Left cardiac atrium (tissue), 4 donors: ENCODE measurements around the gene AQP4. TPM values are rescaled to one million over a fixed set of nuclear protein-coding genes. Genes with fewer than 3 reads are reported as not detected.

ENCODE experiments used
- ATAC-seq, 2 donors: fragments of 200-7000 bp; cut with Tn5 transposase; one replicate each; pipeline ENCODE4 v1.9.1; 2020; ENCODE audit warnings: mild to moderate bottlenecking in 2 of 2, moderate library complexity in 2 of 2
- DNase-seq: peaks from one replicate; pipeline ENCODE4 v3.0.0-alpha.2; 2020
- intact Hi-C, 2 donors: fragments of 100-400 bp; cut with DNase I; formaldehyde crosslinking; loops; one replicate each; pipeline versions ENCODE4 v1.14.1 to v1.15.1; 2022 to 2023
- total RNA-seq, 2 donors: library from RNA; stranded (reverse); fragmentation: NEBNext Ultra II Directional; extraction: Animal tissue kit (Norgen Biotek cat#: 25700); gene quantifications; one replicate each; pipeline ENCODE4 v1.2.1, GENCODE V29; 2021
- donor health status: DM: no; HTN: yes; CAD: no.
- donor health status: DM: no; HTN: yes; CAD: no; lungs with severe emphysema.
- donor health status: DM: yes; HTN: yes; CAD: no.
- donor health status: Dilated cardiomyopathy.

The AQP4 gene
- total RNA-seq, 2 donors from 2014 or later: 5.6 to 10.3 TPM

GRCh38 chr18:26854292-26854881 lies 11.1 kb downstream of the AQP4 start:
- intact Hi-C loops: no loop called here
- ATAC-seq: no peak
- DNase-seq: no peak

- ATAC-seq (no peak), DNase-seq (no peak)
- intact Hi-C loops: no loop called here
Measured at GRCh38 chr18:26853401-26853800, 12.1 kb downstream of the AQP4 start.

DNA sequence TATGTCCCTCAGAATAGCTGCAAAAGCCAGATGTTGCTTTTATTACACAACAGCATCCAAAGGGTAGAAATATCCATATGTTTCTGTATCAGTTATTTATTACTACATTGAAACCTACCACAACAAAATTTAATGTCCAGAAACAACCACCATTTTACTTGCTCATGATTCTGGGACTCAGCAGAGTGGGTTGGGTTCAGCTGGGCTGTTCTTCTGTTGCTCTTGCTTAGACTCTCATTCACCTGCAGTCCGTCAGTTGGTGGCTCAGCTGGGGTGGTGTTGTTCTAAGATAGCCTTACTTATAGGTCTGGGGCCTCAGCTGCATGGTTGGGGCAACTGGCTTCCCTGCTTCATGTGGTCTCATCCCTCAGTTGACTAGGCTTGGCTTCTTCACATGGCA lies 21.7 kb downstream of the AQP4 start:
- intact Hi-C loops: no loop called here
- DNase-seq: no peak
- no peak for ATAC-seq

- ATAC-seq (no peak), DNase-seq (no peak)
- intact Hi-C loops: no loop called here
Measured at GRCh38 chr18:26840965-26841364, 24.5 kb downstream of the AQP4 start.

- DNase-seq (no peak), ATAC-seq (no peak)
- intact Hi-C loops: no loop called here
Measured at GRCh38 chr18:26839609-26840008, 25.9 kb downstream of the AQP4 start.

GRCh38 chr18:26832302-26832701 lies 33.2 kb downstream of the AQP4 start:
- intact Hi-C loops: no loop called here
- ATAC-seq (no peak), DNase-seq (no peak)

DNA sequence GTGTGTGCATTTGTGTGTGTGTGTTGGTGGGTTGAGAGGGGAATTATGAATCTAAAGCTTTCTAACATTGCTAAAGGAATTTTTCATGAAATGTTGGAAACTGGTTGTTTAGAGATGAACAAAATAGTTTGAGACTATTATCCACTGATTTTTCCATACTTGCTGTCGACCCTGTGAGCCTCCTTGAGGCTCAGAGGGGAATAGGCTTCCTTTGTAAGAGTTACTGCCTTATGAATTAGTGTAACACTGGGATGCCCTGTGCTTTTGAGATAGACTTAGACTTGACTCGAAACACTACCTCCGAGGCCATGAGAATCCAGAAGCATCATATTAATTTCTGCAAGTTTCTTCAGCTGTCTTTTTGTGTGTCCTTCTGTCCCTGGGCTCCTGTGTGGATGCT lies 37.9 kb downstream of the AQP4 start:
- intact Hi-C loops: no loop called here
- no peak for DNase-seq
- no peak for ATAC-seq

- DNase-seq (no peak), ATAC-seq (no peak)
- intact Hi-C loops: no loop called here
Measured at GRCh38 chr18:26826656-26827235, 38.8 kb downstream of the AQP4 start.

- intact Hi-C loops: no loop called here
Measured at GRCh38 chr18:26821181-26821580, 44.3 kb downstream of the AQP4 start.

GRCh38 chr18:26819046-26819445 lies 46.5 kb downstream of the AQP4 start:
- intact Hi-C loops: no loop called here
- DNase-seq: no peak

More at GRCh38 chr18:26821181-26821580, 44.3 kb downstream of the AQP4 start:
- DNase-seq (no peak), ATAC-seq (no peak)

DNA sequence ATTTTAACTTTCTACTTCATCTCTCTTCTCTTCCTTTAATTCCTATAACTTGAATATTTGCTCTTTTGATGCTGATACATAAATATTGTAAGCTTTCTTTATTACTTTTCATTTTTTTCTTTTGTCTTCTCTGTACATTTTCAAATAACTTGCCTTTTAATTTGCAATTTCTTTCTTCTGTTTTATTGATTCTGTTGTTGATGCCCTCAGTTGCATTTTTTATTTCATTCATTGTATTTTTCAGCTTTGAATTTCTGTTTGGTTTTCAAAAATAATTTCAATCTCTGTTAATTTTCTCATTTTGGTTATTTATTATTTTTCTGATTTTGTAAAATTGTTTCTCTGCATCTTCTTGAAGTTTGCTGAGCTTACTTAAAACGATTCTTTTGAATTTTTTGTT lies 47.0 kb downstream of the AQP4 start:
- intact Hi-C loops: no loop called here
- ATAC-seq: no peak
- no peak for DNase-seq

More at GRCh38 chr18:26819046-26819445, 46.5 kb downstream of the AQP4 start:
- ATAC-seq: no peak

DNA sequence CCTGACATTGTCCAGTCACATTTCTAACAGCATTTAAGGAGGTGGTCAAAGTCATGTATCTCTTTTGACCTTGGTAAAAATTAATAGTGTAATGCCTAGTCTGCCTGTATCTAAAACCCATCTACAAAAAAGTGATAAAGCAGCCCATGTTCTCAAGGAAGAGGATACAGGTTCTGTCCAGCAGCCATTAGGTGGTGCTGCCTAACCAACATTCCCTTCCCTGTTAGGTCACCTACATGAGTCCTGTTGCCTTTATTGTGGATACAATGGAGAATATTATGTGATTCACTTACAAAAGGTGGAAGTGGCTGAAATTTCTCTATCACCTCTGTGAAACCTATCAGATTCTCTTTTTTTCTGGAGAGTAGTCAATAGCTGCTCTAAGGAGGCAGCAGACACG lies 52.5 kb downstream of the AQP4 start:
- intact Hi-C loops: no loop called here
- DNase-seq (no peak), ATAC-seq (peak; percentile 53 to 86)

- intact Hi-C loops: no loop called here
- no peak for DNase-seq
- no peak for ATAC-seq
Measured at GRCh38 chr18:26812462-26812861, 53.0 kb downstream of the AQP4 start.

GRCh38 chr18:26809346-26809745 lies 56.2 kb downstream of the AQP4 start:
- intact Hi-C loops: loop anchor here (5.0 to 10.0 kb wide), 4 partner anchors 55 to 198 kb away; partner anchors contain the start of gene AQP4 (in 1 of the 2)
- no peak for ATAC-seq
- DNase-seq: no peak

GRCh38 chr18:26806224-26806623 lies 59.3 kb downstream of the AQP4 start:
- DNase-seq: no peak
- intact Hi-C loops: loop anchor here (5.0 to 10.0 kb wide), 4 partner anchors 59 to 201 kb away; partner anchors contain the start of gene AQP4 (in 1 of the 2)
- ATAC-seq: no peak

DNA sequence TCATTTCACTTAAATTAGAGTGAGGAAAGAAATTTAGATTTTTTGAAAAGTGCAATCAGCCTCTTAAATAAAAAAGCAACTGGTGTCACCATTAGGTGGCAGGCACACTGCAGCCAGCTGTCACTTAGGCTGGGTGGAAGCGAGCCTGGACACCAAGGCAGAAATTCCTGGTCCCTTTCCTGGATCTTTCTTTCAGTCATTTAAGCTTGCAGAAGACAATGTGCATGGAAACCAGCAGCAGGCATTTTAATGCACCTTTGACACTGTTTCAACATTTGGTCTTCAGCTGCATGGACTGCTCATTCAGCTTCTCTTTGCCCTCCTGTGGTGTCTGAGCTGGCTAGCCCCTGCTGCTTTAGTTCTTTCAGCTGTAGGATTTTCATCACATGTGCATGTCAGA lies 61.0 kb downstream of the AQP4 start:
- peak in 1 of 2 donors; percentile 30 for ATAC-seq
- DNase-seq: no peak

GRCh38 chr18:26803643-26804042 lies 61.9 kb downstream of the AQP4 start:
- intact Hi-C loops: loop anchor here (10.0 kb wide), 2 partner anchors 61 to 161 kb away; partner anchors contain the start of gene AQP4 (in 1 of the 2)
- no peak for ATAC-seq
- no peak for DNase-seq

More for the DNA sequence above, 61.0 kb downstream of the AQP4 start:
- intact Hi-C loops: loop anchor here (10.0 kb wide), 2 partner anchors 60 to 160 kb away; partner anchors contain the start of gene AQP4 (in 1 of the 2)

DNA sequence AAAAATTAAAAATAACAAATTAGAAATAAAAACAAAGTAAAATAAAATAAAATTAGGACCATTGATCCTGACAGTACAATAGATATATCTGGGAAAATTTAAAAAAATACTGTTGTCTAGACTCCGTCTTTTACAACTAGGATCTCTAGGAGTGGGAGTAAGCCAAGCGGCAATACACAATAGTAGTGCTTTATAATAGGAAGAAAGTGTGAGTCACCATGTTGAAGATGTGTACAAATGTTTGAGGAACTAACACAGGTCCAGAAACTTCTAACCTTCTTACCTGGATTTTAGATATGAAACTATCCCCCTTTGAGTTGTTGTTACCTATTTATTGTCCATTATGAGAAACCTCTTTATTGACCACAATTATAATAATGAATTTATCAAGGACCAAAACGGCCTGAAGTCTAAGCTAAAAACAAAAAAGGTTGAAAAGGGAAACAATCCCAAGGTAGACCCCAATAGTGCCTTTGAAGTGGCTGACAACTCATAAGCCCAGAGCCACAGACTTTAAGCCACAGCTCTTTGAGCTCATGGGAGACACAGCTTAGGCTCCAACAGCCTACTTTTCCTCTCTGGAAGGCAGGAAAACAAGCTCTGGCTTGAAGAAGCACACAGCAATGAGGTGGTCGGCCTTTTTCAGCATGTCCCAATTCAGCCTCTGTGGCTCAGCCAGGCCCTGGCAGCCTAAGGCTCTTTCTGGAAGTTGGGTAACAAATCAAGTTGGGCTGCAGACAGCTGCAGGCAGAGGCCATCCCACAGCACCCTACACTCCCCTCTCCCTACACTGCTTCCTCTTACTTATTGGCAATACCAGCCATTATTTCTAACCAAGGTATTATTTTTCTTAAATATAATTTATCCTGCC lies 62.9 kb downstream of the AQP4 start:
- no peak for ATAC-seq
- intact Hi-C loops: loop anchor here (10.0 kb wide), 2 partner anchors 62 to 162 kb away; partner anchors contain the start of gene AQP4 (in 1 of the 2)
- DNase-seq: no peak
